ENCODE measurements around the gene DCAF8L2.
"Not testable (repeated sequence)": the region's sequence is repeated elsewhere in the genome, so short reads cannot be mapped to it uniquely, and the experiment has no call there.

Gene DCAF8L2

DNA sequence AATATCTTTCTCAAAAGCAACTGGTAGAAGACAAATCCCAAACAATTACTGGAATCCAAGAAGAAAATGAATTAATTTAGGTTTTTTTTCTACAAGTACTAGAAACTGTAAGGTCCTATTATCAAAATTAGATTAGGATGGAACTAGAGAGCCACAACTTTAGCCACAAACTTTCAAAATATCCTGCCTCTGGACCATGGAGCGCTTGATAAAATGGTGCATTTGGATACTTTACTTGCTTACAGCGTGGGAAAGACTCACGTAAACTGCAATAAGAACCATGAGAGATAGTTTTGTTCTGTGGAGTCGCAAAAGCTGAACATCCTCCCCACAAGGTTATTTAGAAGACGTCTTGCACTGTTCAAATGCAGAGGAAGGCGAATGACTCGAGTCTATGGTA, at the start of gene DCAF8L2:
Gene DCAF8L2, plus strand, starts transcription at position 301 of the 400 bp plus-strand sequence. CDS start 156,552 bp downstream, outside the sequence.
- no peak for DNase-seq (ENCODE audit: low read depth)
- H3K4me3 ChIP-seq (ENCODE audit: control insufficient read depth, low read depth, low read length), result no peak within 1 kb of the TSS
- TF ChIP-seq, protein P1, sequence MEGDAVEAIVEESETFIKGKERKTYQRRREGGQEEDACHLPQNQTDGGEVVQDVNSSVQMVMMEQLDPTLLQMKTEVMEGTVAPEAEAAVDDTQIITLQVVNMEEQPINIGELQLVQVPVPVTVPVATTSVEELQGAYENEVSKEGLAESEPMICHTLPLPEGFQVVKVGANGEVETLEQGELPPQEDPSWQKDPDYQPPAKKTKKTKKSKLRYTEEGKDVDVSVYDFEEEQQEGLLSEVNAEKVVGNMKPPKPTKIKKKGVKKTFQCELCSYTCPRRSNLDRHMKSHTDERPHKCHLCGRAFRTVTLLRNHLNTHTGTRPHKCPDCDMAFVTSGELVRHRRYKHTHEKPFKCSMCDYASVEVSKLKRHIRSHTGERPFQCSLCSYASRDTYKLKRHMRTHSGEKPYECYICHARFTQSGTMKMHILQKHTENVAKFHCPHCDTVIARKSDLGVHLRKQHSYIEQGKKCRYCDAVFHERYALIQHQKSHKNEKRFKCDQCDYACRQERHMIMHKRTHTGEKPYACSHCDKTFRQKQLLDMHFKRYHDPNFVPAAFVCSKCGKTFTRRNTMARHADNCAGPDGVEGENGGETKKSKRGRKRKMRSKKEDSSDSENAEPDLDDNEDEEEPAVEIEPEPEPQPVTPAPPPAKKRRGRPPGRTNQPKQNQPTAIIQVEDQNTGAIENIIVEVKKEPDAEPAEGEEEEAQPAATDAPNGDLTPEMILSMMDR (IDR thresholded peaks at IDR 0.05; ENCODE audit: control insufficient read depth, insufficient read depth, low read depth, low read length, missing control alignments), result no peak

DNA sequence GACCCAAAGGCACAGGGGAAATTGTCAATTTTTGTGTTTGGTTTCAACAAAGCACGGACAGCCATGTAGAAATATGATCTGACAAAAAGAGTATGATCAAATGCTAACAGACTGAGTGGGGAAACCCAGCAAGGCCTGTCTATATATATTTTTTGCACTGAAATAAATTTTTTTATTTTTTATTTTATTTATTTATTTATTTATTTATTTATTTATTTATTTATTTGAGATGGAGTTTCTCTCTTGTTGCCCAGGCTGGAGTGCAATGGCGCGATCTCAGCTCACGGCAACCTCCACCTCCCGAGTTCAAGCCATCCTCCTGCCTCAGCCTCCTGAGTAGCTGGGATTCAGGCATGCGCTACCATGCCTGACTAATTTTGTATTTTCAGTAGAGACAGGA, 49.0 kb upstream of the DCAF8L2 start:
- not testable (repeated sequence) for H3K4me3 ChIP-seq (ENCODE audit: control insufficient read depth, low read depth, low read length); DNase-seq (ENCODE audit: low read depth)

DNA sequence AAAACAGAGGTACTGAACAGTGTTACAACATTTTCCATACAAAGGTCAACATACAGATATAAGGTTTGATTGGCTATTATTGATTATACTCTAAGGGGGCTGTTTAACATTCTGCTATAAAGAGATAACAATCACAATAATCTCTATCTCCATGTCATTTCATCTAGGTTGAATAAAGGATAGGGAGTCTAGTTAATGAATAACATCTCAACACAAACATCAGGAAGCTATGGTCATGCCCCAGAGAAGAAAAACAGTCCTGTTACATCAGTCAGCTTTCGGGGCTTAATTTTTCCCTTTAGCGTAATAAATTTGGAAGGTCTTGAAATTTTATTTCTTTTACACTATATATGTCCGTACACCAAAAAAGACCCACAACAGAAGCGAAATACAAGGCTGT, 41.5 kb upstream of the DCAF8L2 start:
- no peak for DNase-seq (ENCODE audit: low read depth)
- no peak overlapping the region for H3K4me3 ChIP-seq (ENCODE audit: control insufficient read depth, low read depth, low read length)
- TF ChIP-seq, protein P1 (IDR thresholded peaks at IDR 0.05; ENCODE audit: control insufficient read depth, insufficient read depth, low read depth, low read length, missing control alignments), result no peak

DNA sequence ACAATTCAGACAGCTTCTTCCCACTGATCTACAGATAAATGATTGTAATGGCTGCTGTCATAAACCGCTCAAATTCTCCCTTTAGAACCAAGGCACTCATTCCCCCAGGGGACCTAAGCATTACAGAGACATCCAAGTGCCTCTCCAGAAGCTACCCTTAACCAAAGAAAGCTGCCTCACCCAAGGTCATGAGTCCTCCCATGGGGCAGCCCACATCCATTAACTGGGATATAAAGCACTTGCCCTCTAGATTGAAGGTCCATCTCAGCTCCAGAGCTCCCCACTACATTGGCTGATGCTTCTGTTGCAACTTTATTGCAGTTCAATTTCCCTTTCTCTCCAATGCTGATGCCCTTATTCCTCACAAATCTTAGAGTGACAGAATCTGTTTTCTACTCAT, 40.5 kb upstream of the DCAF8L2 start:
- no peak for DNase-seq (ENCODE audit: low read depth)
- TF ChIP-seq, protein P1 (IDR thresholded peaks at IDR 0.05; ENCODE audit: control insufficient read depth, insufficient read depth, low read depth, low read length, missing control alignments), result no peak
- H3K4me3 ChIP-seq (ENCODE audit: control insufficient read depth, low read depth, low read length), result no peak overlapping the region

DNA sequence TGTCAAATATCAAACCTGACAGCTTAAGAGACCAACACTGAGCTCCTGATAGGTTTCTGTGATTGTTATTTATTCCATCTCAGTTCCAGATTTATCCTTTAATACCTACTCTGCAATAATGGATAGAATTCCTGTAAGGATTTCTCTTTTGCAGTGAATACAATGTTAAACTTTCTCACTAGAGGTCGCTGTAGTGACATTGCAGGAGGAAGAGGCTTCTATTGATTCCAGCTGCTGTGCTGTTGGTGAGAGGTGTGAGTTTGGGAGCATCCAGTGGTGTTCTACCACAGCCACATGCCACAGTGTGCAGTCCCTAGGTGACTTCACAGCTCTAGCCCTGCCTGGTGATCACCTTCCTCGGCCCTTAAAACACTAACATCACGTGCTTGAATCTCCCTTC, 34.6 kb upstream of the DCAF8L2 start:
- DNase-seq (ENCODE audit: low read depth), result no peak
- H3K4me3 ChIP-seq (ENCODE audit: control insufficient read depth, low read depth, low read length), result no peak overlapping the region
- TF ChIP-seq, protein P1 (IDR thresholded peaks at IDR 0.05; ENCODE audit: control insufficient read depth, insufficient read depth, low read depth, low read length, missing control alignments), result no peak

DNA sequence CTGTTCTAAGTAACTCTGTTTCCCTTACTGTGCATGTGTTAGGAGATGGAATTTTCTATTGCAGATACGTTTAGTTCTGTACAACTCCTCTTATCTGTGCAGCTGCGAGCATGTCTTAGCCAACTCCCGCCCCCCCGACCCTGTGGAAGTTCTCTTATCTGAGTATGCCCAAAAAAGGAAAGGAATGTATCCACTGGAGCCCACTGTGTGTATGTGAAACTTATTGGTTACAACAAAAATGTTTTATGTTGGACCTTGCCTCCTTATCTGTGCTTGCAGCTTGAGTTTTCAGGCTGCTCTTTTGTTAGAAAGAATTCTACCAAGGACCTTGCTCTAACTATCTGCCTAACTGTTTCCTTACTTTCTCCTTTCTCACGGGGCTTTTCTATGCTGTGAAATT, 24.2 kb upstream of the DCAF8L2 start:
- TF ChIP-seq, protein P1 (IDR thresholded peaks at IDR 0.05; ENCODE audit: control insufficient read depth, insufficient read depth, low read depth, low read length, missing control alignments), result no peak
- DNase-seq (ENCODE audit: low read depth), result no peak
- no peak overlapping the region for H3K4me3 ChIP-seq (ENCODE audit: control insufficient read depth, low read depth, low read length)

DNA sequence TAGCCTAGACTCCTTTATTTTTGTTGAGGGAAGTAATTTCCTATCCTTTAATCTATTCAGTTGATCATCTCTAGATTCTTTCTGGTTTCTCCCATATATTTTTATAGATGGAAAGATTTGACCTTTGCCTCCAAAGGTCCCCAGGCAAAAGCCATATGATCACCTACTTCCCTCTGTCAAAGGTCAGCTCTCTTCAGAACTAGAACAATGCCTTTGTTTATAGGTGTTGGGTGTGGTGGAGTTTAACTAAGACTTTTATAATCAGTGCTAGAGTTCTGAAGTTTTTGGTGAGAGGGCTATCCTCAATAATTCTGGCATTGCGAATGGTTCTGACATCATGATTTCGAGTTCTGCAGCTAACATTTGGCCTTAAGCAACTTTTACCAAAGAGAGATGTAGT, 19.0 kb upstream of the DCAF8L2 start:
- TF ChIP-seq, protein P1 (IDR thresholded peaks at IDR 0.05; ENCODE audit: control insufficient read depth, insufficient read depth, low read depth, low read length, missing control alignments), result no peak
- DNase-seq (ENCODE audit: low read depth), result no peak
- no peak overlapping the region for H3K4me3 ChIP-seq (ENCODE audit: control insufficient read depth, low read depth, low read length)
